AG10803 (cell line): ENCODE data around the gene BMP15.
A peak's percentile ranks its signal among the peaks of the same experiment; 100 is the strongest.

Source experiments
- DNase-seq: peaks from one replicate; pipeline ENCODE4 v3.0.0; 2010; ENCODE audit warnings: low read depth
- H3K4me3 ChIP-seq: 2 replicates; pipeline ENCODE4 v1.5.1; 2011; ENCODE audit warnings: mild to moderate bottlenecking, low read length, control low read depth
- TF ChIP-seq, protein P1 (sequence below): conservative IDR thresholded peaks from 2 replicates; pipeline ENCODE4 v1.5.1; 2011; ENCODE audit warnings: mild to moderate bottlenecking, low read length, control low read depth, inconsistent platforms

The BMP15 gene

GRCh38 chrX:50910685-50911176 is at the start of gene BMP15:
Gene BMP15, plus strand, starts transcription at chrX:50910735. Its CDS starts 49 bp downstream, at chrX:50910784.
- TF ChIP-seq, protein P1, sequence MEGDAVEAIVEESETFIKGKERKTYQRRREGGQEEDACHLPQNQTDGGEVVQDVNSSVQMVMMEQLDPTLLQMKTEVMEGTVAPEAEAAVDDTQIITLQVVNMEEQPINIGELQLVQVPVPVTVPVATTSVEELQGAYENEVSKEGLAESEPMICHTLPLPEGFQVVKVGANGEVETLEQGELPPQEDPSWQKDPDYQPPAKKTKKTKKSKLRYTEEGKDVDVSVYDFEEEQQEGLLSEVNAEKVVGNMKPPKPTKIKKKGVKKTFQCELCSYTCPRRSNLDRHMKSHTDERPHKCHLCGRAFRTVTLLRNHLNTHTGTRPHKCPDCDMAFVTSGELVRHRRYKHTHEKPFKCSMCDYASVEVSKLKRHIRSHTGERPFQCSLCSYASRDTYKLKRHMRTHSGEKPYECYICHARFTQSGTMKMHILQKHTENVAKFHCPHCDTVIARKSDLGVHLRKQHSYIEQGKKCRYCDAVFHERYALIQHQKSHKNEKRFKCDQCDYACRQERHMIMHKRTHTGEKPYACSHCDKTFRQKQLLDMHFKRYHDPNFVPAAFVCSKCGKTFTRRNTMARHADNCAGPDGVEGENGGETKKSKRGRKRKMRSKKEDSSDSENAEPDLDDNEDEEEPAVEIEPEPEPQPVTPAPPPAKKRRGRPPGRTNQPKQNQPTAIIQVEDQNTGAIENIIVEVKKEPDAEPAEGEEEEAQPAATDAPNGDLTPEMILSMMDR, result no peak

DNA sequence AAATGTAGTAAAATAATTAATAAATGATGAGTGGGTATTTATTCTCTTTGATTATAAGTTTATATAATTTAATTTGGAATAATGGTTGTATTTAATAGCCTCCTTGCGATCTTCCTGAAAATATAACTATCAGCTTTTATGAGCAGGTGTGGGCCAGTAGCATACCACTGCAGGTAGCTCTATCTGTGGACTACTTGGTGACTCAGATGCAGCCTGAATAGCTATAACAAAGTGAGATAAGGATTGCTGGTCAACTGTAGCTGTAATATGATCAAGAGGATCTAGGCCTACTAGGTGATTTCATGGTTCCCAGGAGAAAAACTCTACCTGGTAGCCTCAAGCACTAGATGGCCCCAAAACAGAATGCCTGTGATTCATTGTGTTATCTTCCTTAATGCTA is 47.1 kb upstream of the BMP15 start:
- H3K4me3 ChIP-seq, result no peak overlapping the region
- no peak for DNase-seq
- TF ChIP-seq, protein P1, result no peak

More at GRCh38 chrX:50910685-50911176, at the start of gene BMP15:
- H3K4me3 ChIP-seq, result no peak within 1 kb of the TSS
- no peak for DNase-seq

DNA sequence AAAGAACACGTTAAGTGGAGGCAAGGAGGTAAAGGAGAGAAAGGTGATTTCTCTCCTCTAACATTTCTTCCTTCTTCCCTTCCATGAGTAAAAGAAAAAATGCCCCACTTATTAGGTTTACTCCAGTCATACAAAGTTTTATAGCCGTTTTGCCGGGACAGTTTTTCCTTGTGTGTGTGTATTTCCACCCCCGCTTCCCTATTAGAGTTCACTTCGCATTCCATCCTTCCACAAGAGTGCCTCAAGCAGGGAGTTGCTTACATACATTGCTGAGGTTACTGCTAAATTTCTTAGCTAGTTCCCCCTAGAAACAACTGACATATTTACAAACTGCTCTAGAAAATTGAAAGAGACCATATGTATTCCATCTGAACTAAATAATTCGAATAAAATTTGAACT is 45.2 kb upstream of the BMP15 start:
- H3K4me3 ChIP-seq, result no peak overlapping the region
- TF ChIP-seq, protein P1, result no peak
- DNase-seq, result no peak

GRCh38 chrX:50871922-50872453 is 38.5 kb upstream of the BMP15 start:
- H3K4me3 ChIP-seq, result no peak overlapping the region
- TF ChIP-seq, protein P1, result no peak
- DNase-seq, result no peak

DNA sequence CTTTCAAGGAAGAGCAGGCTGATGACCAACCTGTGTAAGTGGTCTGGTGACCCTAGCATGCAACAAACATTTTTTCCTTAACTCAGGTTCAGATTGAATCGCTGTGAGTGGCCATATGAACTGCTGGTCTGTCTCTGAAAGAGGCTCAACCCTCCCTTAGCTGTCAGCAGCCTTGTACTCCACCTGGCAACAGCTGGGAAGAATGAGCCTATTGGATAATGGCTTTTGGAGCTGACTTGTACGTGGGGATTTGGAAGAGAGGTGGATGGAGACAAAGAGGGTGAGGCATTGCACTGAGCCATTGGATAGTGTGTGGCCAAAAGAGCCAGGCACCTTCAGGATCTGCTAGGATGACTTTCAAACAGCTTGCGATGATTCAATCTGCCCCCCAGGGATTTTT is 35.7 kb upstream of the BMP15 start:
- H3K4me3 ChIP-seq, result no peak overlapping the region
- TF ChIP-seq, protein P1, result no peak
- DNase-seq, result no peak

GRCh38 chrX:50876551-50876950 is 34.0 kb upstream of the BMP15 start:
- no peak overlapping the region for H3K4me3 ChIP-seq
- TF ChIP-seq, protein P1, result no peak
- DNase-seq, result no peak

DNA sequence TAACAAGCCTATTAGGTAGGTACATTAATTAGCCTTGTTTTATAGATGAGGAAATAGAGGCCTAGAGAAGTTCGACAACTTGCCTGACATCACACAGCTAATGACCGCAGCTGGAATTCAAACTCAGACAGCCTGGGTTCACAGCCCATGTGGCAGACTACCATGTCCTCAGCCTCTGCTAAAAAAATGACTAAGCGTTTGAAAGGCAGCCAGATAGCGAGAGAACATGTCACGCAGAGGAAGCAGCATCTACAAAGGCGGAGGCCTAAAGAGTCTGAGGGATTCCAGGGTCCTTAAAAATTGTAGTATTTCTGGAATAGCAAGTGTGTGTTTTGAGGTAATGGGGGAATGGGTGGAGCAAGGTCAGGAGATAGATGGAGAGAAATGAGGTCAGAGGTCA is 33.2 kb upstream of the BMP15 start:
- no peak overlapping the region for H3K4me3 ChIP-seq
- TF ChIP-seq, protein P1, result no peak
- peak; percentile 75 for DNase-seq
